ENCODE results near the gene CTDNEP1.
A peak's percentile ranks its signal among the peaks of the same experiment; 100 is the strongest.

CTDNEP1 gene

GRCh38 chr17:7251661-7252175, at the start of gene CTDNEP1:
Gene CTDNEP1 (minus strand): TSS chr17:7251734. CDS start chr17:7251296, 438 bp downstream.
- DNase-seq: peak; percentile 87

- DNase-seq: no peak
Measured at GRCh38 chr17:7296189-7296861, 44.8 kb upstream of the CTDNEP1 start.

GRCh38 chr17:7295230-7296180, 44.0 kb upstream of the CTDNEP1 start:
- no peak for DNase-seq

GRCh38 chr17:7294614-7295153, 43.1 kb upstream of the CTDNEP1 start, which contains the start of gene YBX2:
Gene YBX2 (minus strand): TSS chr17:7294639. CDS start chr17:7294500, 139 bp downstream.
- peak; percentile 30 for DNase-seq

GRCh38 chr17:7293816-7294613, 42.5 kb upstream of the CTDNEP1 start:
- DNase-seq: no peak

- no peak for DNase-seq
Measured at GRCh38 chr17:7293159-7293558, 41.6 kb upstream of the CTDNEP1 start.

- no peak for DNase-seq
Measured at GRCh38 chr17:7292729-7293128, 41.2 kb upstream of the CTDNEP1 start.

- DNase-seq: no peak
Measured at GRCh38 chr17:7292194-7292593, 40.7 kb upstream of the CTDNEP1 start.

GRCh38 chr17:7290685-7291084, 39.2 kb upstream of the CTDNEP1 start:
- no peak for DNase-seq

GRCh38 chr17:7290166-7290565, 38.6 kb upstream of the CTDNEP1 start:
- no peak for DNase-seq

GRCh38 chr17:7289256-7290032, 37.9 kb upstream of the CTDNEP1 start:
- DNase-seq: no peak

GRCh38 chr17:7285679-7286078, 34.1 kb upstream of the CTDNEP1 start:
- DNase-seq: no peak

- no peak for DNase-seq
Measured at GRCh38 chr17:7284911-7285310, 33.4 kb upstream of the CTDNEP1 start.

- DNase-seq: no peak
Measured at GRCh38 chr17:7283471-7284216, 32.1 kb upstream of the CTDNEP1 start.

GRCh38 chr17:7282752-7283321, 31.3 kb upstream of the CTDNEP1 start:
- DNase-seq: no peak

- no peak for DNase-seq
Measured at GRCh38 chr17:7281953-7282751, 30.6 kb upstream of the CTDNEP1 start.

- DNase-seq: peak; percentile 61
Measured at GRCh38 chr17:7281074-7281952, 29.8 kb upstream of the CTDNEP1 start, which contains the start of gene SLC2A4. Gene SLC2A4 (plus strand): TSS chr17:7281718. CDS start chr17:7281935, 217 bp downstream.

- DNase-seq: no peak
Measured at GRCh38 chr17:7280519-7281073, 29.1 kb upstream of the CTDNEP1 start.
